HG03439 (cell line): ENCODE data around the gene NMUR2.

Experiments
- ATAC-seq: cut with Tn5 transposase; IDR thresholded peaks from one replicate; pipeline ENCODE4 v1.9.1; 2021; ENCODE audit warnings: mild to moderate bottlenecking, moderate library complexity; ENCODE audit not compliant: unreplicated experiment

Gene NMUR2

GRCh38 chr5:152405145-152405544 lies at the start of gene NMUR2:
Gene NMUR2, minus strand, starts transcription at chr5:152405279. Its CDS starts 166 bp downstream, at chr5:152405113.
- no peak for ATAC-seq

GRCh38 chr5:152443935-152444334 lies 38.9 kb upstream of the NMUR2 start:
- no peak for ATAC-seq

GRCh38 chr5:152439791-152440190 lies 34.7 kb upstream of the NMUR2 start:
- ATAC-seq = no peak

GRCh38 chr5:152437866-152438265 lies 32.8 kb upstream of the NMUR2 start:
- no peak for ATAC-seq

- no peak for ATAC-seq
Measured at GRCh38 chr5:152427721-152428120, 22.6 kb upstream of the NMUR2 start.

- no peak for ATAC-seq
Measured at GRCh38 chr5:152425083-152425482, 20.0 kb upstream of the NMUR2 start.

GRCh38 chr5:152424501-152424900 lies 19.4 kb upstream of the NMUR2 start:
- ATAC-seq = no peak

- ATAC-seq = no peak
Measured at GRCh38 chr5:152422081-152422480, 17.0 kb upstream of the NMUR2 start.

- no peak for ATAC-seq
Measured at GRCh38 chr5:152412129-152412528, 7.0 kb upstream of the NMUR2 start.

GRCh38 chr5:152406082-152406481 lies 1.0 kb upstream of the NMUR2 start:
- no peak for ATAC-seq

- ATAC-seq = no peak
Measured at GRCh38 chr5:152404494-152404893, 585 bp downstream of the NMUR2 start.

GRCh38 chr5:152403046-152403445 lies 2.0 kb downstream of the NMUR2 start:
- no peak for ATAC-seq

GRCh38 chr5:152400846-152401245 lies 4.2 kb downstream of the NMUR2 start:
- no peak for ATAC-seq

- ATAC-seq = peak; percentile 87
Measured at GRCh38 chr5:152397581-152397980, 7.5 kb downstream of the NMUR2 start.

- no peak for ATAC-seq
Measured at GRCh38 chr5:152393441-152393840, 11.6 kb downstream of the NMUR2 start.

GRCh38 chr5:152389208-152389849 lies 15.8 kb downstream of the NMUR2 start:
- ATAC-seq = no peak

- no peak for ATAC-seq
Measured at GRCh38 chr5:152388610-152389009, 16.5 kb downstream of the NMUR2 start.

GRCh38 chr5:152380415-152381123 lies 24.5 kb downstream of the NMUR2 start:
- no peak for ATAC-seq

GRCh38 chr5:152379331-152379730 lies 25.7 kb downstream of the NMUR2 start:
- no peak for ATAC-seq

GRCh38 chr5:152378730-152379129 lies 26.3 kb downstream of the NMUR2 start:
- no peak for ATAC-seq

GRCh38 chr5:152376886-152377285 lies 28.2 kb downstream of the NMUR2 start:
- ATAC-seq = no peak

GRCh38 chr5:152374711-152375275 lies 30.3 kb downstream of the NMUR2 start:
- ATAC-seq = no peak
